WTC11 (cell line): ENCODE measurements around the gene EAF2.

Experiments used
- CTCF ChIP-seq: fragments of 200-600 bp; IDR thresholded peaks from 2 replicates; pipeline ENCODE4 v1.8.0; 2022; ENCODE audit warnings: antibody characterized with exemption
- FOXK1 ChIP-seq: sonication (generic); formaldehyde crosslinking; IDR thresholded peaks from 2 replicates; pipeline ENCODE4 v1.8.0; 2022; ENCODE audit warnings: mild to moderate bottlenecking, moderate library complexity, missing genetic modification reagents
- FOXP4 ChIP-seq: sonication (generic); formaldehyde crosslinking; IDR thresholded peaks from 2 replicates; pipeline ENCODE4 v1.8.0; 2022; ENCODE audit warnings: mild to moderate bottlenecking, missing genetic modification reagents
- MXD4 ChIP-seq: fragments of 250-450 bp; sonication (Bioruptor Pico); IDR thresholded peaks from 2 replicates; pipeline ENCODE4 v1.8.0; 2021; ENCODE audit warnings: mild to moderate bottlenecking, moderate library complexity, borderline replicate concordance
- NR2C2 ChIP-seq: sonication (generic); formaldehyde crosslinking; IDR thresholded peaks from 2 replicates; pipeline ENCODE4 v1.8.0; 2022; ENCODE audit warnings: mild to moderate bottlenecking, missing genetic modification reagents
- NR3C1 ChIP-seq: sonication (generic); formaldehyde crosslinking; conservative IDR thresholded peaks from 2 replicates; pipeline ENCODE4 v1.8.1; 2023; ENCODE audit warnings: low read depth, mild to moderate bottlenecking, missing genetic modification reagents
- OVOL2 ChIP-seq: fragments of 250-450 bp; sonication (Bioruptor Pico); IDR thresholded peaks from 2 replicates; pipeline ENCODE4 v1.9.0; 2021; ENCODE audit warnings: mild to moderate bottlenecking, borderline replicate concordance
- RELA ChIP-seq: sonication (generic); formaldehyde crosslinking; IDR thresholded peaks from 2 replicates; pipeline ENCODE4 v1.8.1; 2022; ENCODE audit warnings: missing genetic modification reagents, mild to moderate bottlenecking, borderline replicate concordance
- SP1 ChIP-seq: sonication (generic); formaldehyde crosslinking; conservative IDR thresholded peaks from 2 replicates; pipeline ENCODE4 v1.8.1; 2022; ENCODE audit warnings: missing genetic modification reagents
- TCF7 ChIP-seq: sonication (generic); formaldehyde crosslinking; IDR thresholded peaks from 2 replicates; pipeline ENCODE4 v1.8.0; 2022; ENCODE audit warnings: mild to moderate bottlenecking, low read depth, missing genetic modification reagents, moderate library complexity
- USF1 ChIP-seq: sonication (generic); formaldehyde crosslinking; IDR thresholded peaks from 2 replicates; pipeline ENCODE4 v1.8.0; 2022; ENCODE audit warnings: mild to moderate bottlenecking, missing genetic modification reagents
- USF2 ChIP-seq: sonication (generic); formaldehyde crosslinking; IDR thresholded peaks from 2 replicates; pipeline ENCODE4 v1.8.1; 2023; ENCODE audit warnings: mild to moderate bottlenecking, missing genetic modification reagents, moderate library complexity
- ZNF138 ChIP-seq: sonication (generic); formaldehyde crosslinking; conservative IDR thresholded peaks from 2 replicates; pipeline ENCODE4 v1.8.1; 2022; ENCODE audit warnings: mild to moderate bottlenecking, moderate library complexity, missing genetic modification reagents
- ZNF512 ChIP-seq: sonication (generic); formaldehyde crosslinking; IDR thresholded peaks from 2 replicates; pipeline ENCODE4 v1.8.1; 2022; ENCODE audit warnings: missing genetic modification reagents, borderline replicate concordance

GRCh38 chr3:121839962-121840361 is 5.0 kb downstream of the EAF2 start:
- TF ChIP-seq CTCF, result no peak
- TF ChIP-seq TCF7 (CRISPR knock-in tag), result no peak
- TF ChIP-seq MXD4 (CRISPR knock-in tag), result no peak
- TF ChIP-seq ZNF512 (CRISPR knock-in tag), result no peak
- TF ChIP-seq SP1, result no peak
- TF ChIP-seq USF1 (CRISPR knock-in tag), result no peak
- TF ChIP-seq USF2 (CRISPR knock-in tag), result no peak
- TF ChIP-seq OVOL2 (CRISPR knock-in tag), result no peak
- no peak for TF ChIP-seq FOXP4
- no peak for TF ChIP-seq RELA (CRISPR knock-in tag)
- no peak for TF ChIP-seq NR2C2 (CRISPR knock-in tag)
- TF ChIP-seq ZNF138 (CRISPR knock-in tag), result no peak
- TF ChIP-seq NR3C1, result no peak
- no peak for TF ChIP-seq FOXK1
